ENCODE data around the gene NAPB. TPM values are rescaled to one million over a fixed set of nuclear protein-coding genes. Genes with fewer than 3 reads are reported as not detected.

Gene NAPB
- total and polyA plus RNA-seq, 2 of the 8 experiments (the other 6 are each of a cell fraction or from before 2014, with no cell fraction given), result 6.2 to 12.3 TPM

DNA sequence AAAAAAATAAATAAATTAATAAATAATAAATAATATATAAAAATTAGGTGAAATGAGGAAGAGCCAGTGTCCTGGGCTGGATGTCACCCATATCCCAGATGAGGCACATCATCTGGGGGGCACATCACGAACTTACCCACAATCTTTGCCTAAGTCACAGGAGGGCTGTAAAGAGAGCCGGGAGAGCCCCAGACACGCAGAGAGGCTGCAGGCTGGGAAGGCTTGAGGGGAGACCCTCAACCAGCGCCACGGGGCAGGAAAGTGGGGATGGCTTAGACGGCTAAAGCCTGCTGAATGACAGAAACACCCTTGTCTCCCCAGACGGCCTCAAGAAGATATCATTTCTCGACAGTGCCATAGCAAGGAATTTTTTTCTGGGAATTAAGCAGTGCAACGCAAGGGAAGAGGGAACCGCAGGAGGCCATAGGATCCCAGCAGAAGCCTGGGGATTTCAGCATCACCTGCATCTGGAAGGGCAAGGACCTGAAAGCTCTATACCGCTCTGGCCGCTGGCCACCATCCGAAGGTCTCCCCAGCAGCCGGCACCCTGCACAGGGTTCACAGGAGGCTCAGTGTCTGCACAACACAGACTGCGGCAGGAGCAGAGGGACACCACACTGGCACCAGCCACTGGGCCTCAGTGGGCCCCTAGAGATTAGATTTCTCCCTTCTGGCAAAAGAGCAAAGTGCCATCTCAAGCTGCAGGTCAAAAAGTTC lies 93.5 kb downstream of the NAPB start:
- Histone ChIP-seq H4K5ac (ENCODE audit: insufficient read length, low read depth, low read length) (no peak overlapping the region), H3K79me1 (ENCODE audit: low read depth, low read length) (no peaks in the 10 kb centered on the region), H3K4me3 (ENCODE audit: extremely low read depth in 1 of 4, insufficient read depth in 2 of 4, low read depth in 3 of 4, low read length in 4 of 4) (no peak overlapping the region), H3K18ac (ENCODE audit: extremely low read depth, low read length) (no peak overlapping the region), H3K23me2 (ENCODE audit: low read depth, low read length) (no peaks in the 10 kb centered on the region), H3K14ac (ENCODE audit: insufficient read length) (no peak overlapping the region), H3K4me1 (replicated peaks in 1 of 4; ENCODE audit: control insufficient read depth in 3 of 4, insufficient read depth in 4 of 4, low read length in 3 of 4) (peaks cover 0 to 6% (median under 1%) of the 10 kb centered on the region in 4 experiments; a peak in 1 of 7 replicates), H3K4ac (replicated peaks; ENCODE audit: insufficient read length, low read depth, low read length) (no peak overlapping the region), H2AFZ (ENCODE audit: low read length) (no peak overlapping the region), H3K4me2 (ENCODE audit: insufficient read depth in 1 of 2, low read depth in 2 of 2, low read length in 2 of 2) (no peak overlapping the region), H3K9ac (replicated peaks in 1 of 4; ENCODE audit: extremely low read depth in 1 of 4, low read depth in 3 of 4, low read length in 3 of 4) (no peak overlapping the region), H2BK20ac (ENCODE audit: low read length) (no peak overlapping the region), H4K8ac (ENCODE audit: extremely low read depth, insufficient read depth, low read length) (no peak overlapping the region), H3K27me3 (replicated peaks in 1 of 4; ENCODE audit: control insufficient read depth in 3 of 4, extremely low read depth in 1 of 4, insufficient read depth in 3 of 4, low read length in 3 of 4) (no peaks in the 10 kb centered on the region), H2BK5ac (ENCODE audit: low read depth, low read length) (no peak overlapping the region), H2BK15ac (ENCODE audit: low read length) (no peak overlapping the region), H4K91ac (replicated peaks; ENCODE audit: insufficient read length, low read length) (no peak overlapping the region), H2BK120ac (replicated peaks; ENCODE audit: low read depth, low read length) (no peak overlapping the region), H3K23ac (ENCODE audit: insufficient read length) (no peak overlapping the region), H3K36me3 (ENCODE audit: control insufficient read depth in 2 of 4, insufficient read depth in 4 of 4, low read length in 3 of 4) (no peaks in the 10 kb centered on the region), H4K20me1 (replicated peaks in 1 of 2; ENCODE audit: control insufficient read depth in 1 of 2, insufficient read depth in 2 of 2, low read length in 2 of 2) (no peaks in the 10 kb centered on the region), H2AK5ac (ENCODE audit: low read depth, low read length) (no peak overlapping the region), H3K56ac (replicated peaks; ENCODE audit: insufficient read length, low read depth, low read length) (no peak overlapping the region), H3K27ac (ENCODE audit: low read depth, low read length) (no peak overlapping the region), H2BK12ac (ENCODE audit: low read depth, low read length) (no peak overlapping the region), H3K79me2 (ENCODE audit: control insufficient read depth in 1 of 2, insufficient read depth in 2 of 2, low read length in 2 of 2) (no peaks in the 10 kb centered on the region), H3K9me3 (ENCODE audit: insufficient read depth in 2 of 2, low read depth in 1 of 2, low read length in 1 of 2) (peaks cover 0 to 4% of the 10 kb centered on the region in 2 experiments; a peak in 3 of 4 replicates)
- ChIA-PET CTCF (ENCODE audit: partially characterized antibody) (no interaction called here), POLR2A (ENCODE audit: partially characterized antibody) (no interaction called here)
- DNase-seq (ENCODE audit: low read depth in 1 of 2, low spot score in 2 of 2) (no peak), FAIRE-seq (no peak)
- WGBS, 2 experiments (ENCODE audit: extremely low coverage in 1 of 2, insufficient coverage in 1 of 2, insufficient read length in 1 of 2, insufficient replicate concordance in 2 of 2, low coverage in 1 of 2, low lambda C conversion rate in 2 of 2, missing lambda C conversion rate in 1 of 2), result 90% methylated on average over 15 of the region's 15 CpGs; no CpG with 5 or more reads in 1 of the 2 experiments
- TF ChIP-seq YY1 (IDR thresholded peaks at IDR 0.05; ENCODE audit: low read depth, low read length) (no peak), SAP30 (IDR thresholded peaks at IDR 0.05; ENCODE audit: insufficient read depth, insufficient replicate concordance, low read length) (no peak), BCL11A (IDR thresholded peaks at IDR 0.05; ENCODE audit: low read depth in 2 of 2, low read length in 2 of 2) (no peak), SIN3A (conservative IDR thresholded peaks at IDR 0.05 in 1 of 2, IDR thresholded peaks at IDR 0.05 in 1 of 2; ENCODE audit: low read depth in 1 of 2, low read length in 2 of 2) (no peak), NRF1 (IDR thresholded peaks at IDR 0.05; ENCODE audit: low read depth, low read length) (no peak), SRF (IDR thresholded peaks at IDR 0.05; ENCODE audit: low read depth, low read length) (no peak), RFX5 (IDR thresholded peaks at IDR 0.05; ENCODE audit: borderline replicate concordance, low read depth, low read length) (no peak), TAF7 (optimal IDR thresholded peaks at IDR 0.05; ENCODE audit: borderline replicate concordance, low read depth, low read length) (no peak), BRCA1 (IDR thresholded peaks at IDR 0.05; ENCODE audit: low read depth, low read length) (no peak), CBX8 (IDR thresholded peaks at IDR 0.05; ENCODE audit: borderline replicate concordance, low read depth, low read length) (no peak), JUND (IDR thresholded peaks at IDR 0.05; ENCODE audit: low read length) (no peak)
- TF ChIP-seq, protein P1, sequence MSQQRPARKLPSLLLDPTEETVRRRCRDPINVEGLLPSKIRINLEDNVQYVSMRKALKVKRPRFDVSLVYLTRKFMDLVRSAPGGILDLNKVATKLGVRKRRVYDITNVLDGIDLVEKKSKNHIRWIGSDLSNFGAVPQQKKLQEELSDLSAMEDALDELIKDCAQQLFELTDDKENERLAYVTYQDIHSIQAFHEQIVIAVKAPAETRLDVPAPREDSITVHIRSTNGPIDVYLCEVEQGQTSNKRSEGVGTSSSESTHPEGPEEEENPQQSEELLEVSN (IDR thresholded peaks at IDR 0.05), result no peak
